Measurements from ENCODE around the gene TGM2.

DNA sequence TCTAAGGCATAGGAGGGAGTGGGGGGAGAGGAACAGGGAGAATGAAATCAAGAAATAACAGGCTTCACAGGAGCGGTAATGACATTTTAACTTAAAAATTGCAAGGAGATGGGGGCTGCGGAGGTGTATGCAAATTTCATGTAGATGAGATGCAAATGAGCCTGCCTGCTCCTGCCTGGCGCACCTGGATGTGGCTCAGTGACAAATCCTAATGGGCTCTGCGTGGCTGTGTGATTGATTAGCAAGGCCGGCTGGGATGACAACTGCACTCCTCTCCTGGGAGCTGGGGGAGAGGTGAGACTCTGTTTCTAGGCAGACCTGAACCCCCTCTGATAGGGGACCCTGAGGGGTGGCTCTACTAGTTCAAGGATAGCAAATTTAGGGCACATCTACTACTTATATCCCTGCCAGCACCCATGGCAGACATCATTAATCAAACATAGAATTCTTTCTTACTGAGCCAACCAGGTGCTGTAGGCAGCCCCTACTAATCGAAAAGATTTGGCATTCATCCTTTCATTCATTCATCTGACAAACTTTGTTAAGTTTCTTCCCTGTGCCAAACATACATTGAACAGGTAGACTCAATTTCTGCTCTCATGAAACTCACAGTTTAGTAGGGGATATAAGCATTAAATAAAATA is 38.4 kb upstream of the TGM2 start:
- TF ChIP-seq, protein P1, sequence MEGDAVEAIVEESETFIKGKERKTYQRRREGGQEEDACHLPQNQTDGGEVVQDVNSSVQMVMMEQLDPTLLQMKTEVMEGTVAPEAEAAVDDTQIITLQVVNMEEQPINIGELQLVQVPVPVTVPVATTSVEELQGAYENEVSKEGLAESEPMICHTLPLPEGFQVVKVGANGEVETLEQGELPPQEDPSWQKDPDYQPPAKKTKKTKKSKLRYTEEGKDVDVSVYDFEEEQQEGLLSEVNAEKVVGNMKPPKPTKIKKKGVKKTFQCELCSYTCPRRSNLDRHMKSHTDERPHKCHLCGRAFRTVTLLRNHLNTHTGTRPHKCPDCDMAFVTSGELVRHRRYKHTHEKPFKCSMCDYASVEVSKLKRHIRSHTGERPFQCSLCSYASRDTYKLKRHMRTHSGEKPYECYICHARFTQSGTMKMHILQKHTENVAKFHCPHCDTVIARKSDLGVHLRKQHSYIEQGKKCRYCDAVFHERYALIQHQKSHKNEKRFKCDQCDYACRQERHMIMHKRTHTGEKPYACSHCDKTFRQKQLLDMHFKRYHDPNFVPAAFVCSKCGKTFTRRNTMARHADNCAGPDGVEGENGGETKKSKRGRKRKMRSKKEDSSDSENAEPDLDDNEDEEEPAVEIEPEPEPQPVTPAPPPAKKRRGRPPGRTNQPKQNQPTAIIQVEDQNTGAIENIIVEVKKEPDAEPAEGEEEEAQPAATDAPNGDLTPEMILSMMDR (IDR thresholded peaks at IDR 0.05): no peak
- no peak for TF ChIP-seq POLR2A (IDR thresholded peaks at IDR 0.05)
